ENCODE results near the gene CAMSAP3.

GRCh38 chr19:7550987-7551761 lies 44.5 kb upstream of the CAMSAP3 start:
- TF ChIP-seq CTCF (IDR thresholded peaks at IDR 0.05), result no peak
- TF ChIP-seq POLR2AphosphoS5 (IDR thresholded peaks at IDR 0.05), result peak in 1 of 3 donors; percentile 19
- no peak for TF ChIP-seq POLR2A (IDR thresholded peaks at IDR 0.05)
